ENCODE data around the gene FFAR3. TPM values are rescaled to one million over a fixed set of nuclear protein-coding genes. Genes with fewer than 3 reads are reported as not detected.

Gene FFAR3
- total and polyA plus RNA-seq, 9 of the 15 experiments (the other 6 are each of a cell fraction or from before 2014, with no cell fraction given), result not detected

GRCh38 chr19:35365303-35365702, 7.0 kb downstream of the FFAR3 start:
- H3K9me3 ChIP-seq (replicated peaks; ENCODE audit: control insufficient read depth, insufficient read depth, low read depth, low read length), result no peaks in the 10 kb centered on the region
- ATAC-seq (no peak), DNase-seq (ENCODE audit: extremely low read depth in 1 of 4, low spot score in 3 of 4) (no peak), FAIRE-seq (no peak)
- H3K4me3 ChIP-seq, result no peak overlapping the region
- H3K4me2 ChIP-seq (ENCODE audit: insufficient read depth, low read length), result no peak overlapping the region
- H3K9me1 ChIP-seq (ENCODE audit: control insufficient read depth, insufficient read depth, low read length), result no peaks in the 10 kb centered on the region
- no peaks in the 10 kb centered on the region for H3K79me2 ChIP-seq (ENCODE audit: control insufficient read depth, insufficient read depth, low read length)
- in situ Hi-C loops (cut with MboI), result no loop called here
- POLR2A ChIA-PET, result interaction anchor here (1.0 to 1.1 kb wide), 2 partner anchors 12 to 13 kb away, joined by 3 read pairs; no protein-coding TSS in a partner anchor
- no peaks in the 10 kb centered on the region for H3K4me1 ChIP-seq (replicated peaks in 1 of 2; ENCODE audit: control insufficient read depth in 2 of 2, insufficient read depth in 2 of 2, low read length in 2 of 2)
- H3K36me3 ChIP-seq (ENCODE audit: control insufficient read depth, insufficient read depth, low read length), result no peaks in the 10 kb centered on the region
- H4K20me1 ChIP-seq (replicated peaks; ENCODE audit: control insufficient read depth, insufficient read depth, low read length), result no peaks in the 10 kb centered on the region
- WGBS (ENCODE audit: insufficient coverage, low coverage, missing lambda C conversion rate), result 6% methylated on average over 4 of the region's 4 CpGs
- CTCF ChIA-PET (ENCODE audit: low intra/inter-chr PET ratio), result no interaction called here
- H2AFZ ChIP-seq (ENCODE audit: low read depth, low read length), result no peak overlapping the region
- H3K27ac ChIP-seq (ENCODE audit: extremely low read depth, low read depth, low read length), result no peak overlapping the region
- no TSS peak for BruUV-seq (replicated peaks)
- TF ChIP-seq RBM34 (IDR thresholded peaks at IDR 0.05; ENCODE audit: borderline replicate concordance, insufficient read depth, low read length) (no peak), CBFB (CRISPR knock-in tag; IDR thresholded peaks at IDR 0.05) (no peak)
- no peak overlapping the region for H3K9ac ChIP-seq (ENCODE audit: insufficient read depth in 1 of 2, low read depth in 2 of 2, low read length in 2 of 2)
- peaks cover 25 to 55% of the 10 kb centered on the region in 2 experiments for H3K27me3 ChIP-seq (ENCODE audit: control insufficient read depth in 2 of 2, insufficient read depth in 2 of 2, low read length in 2 of 2)
- intact Hi-C loops (cut with micrococcal nuclease), result no loop called here

GRCh38 chr19:35368378-35368777, 10.1 kb downstream of the FFAR3 start:
- H3K27me3 ChIP-seq (ENCODE audit: control insufficient read depth in 2 of 2, insufficient read depth in 2 of 2, low read length in 2 of 2), result peaks cover 18 to 27% of the 10 kb centered on the region in 2 experiments
- TF ChIP-seq ZNF280B (CRISPR knock-in tag; IDR thresholded peaks at IDR 0.05) (no peak), FOXA1 (IDR thresholded peaks at IDR 0.05; ENCODE audit: borderline replicate concordance) (no peak), GTF2A2 (tag; IDR thresholded peaks at IDR 0.05) (no peak), FIP1L1 (IDR thresholded peaks at IDR 0.05; ENCODE audit: low read depth, low read length, poor library complexity, severe bottlenecking) (no peak), ZNF134 (CRISPR knock-in tag; conservative IDR thresholded peaks at IDR 0.05) (no peak), ZNF140 (CRISPR knock-in tag; IDR thresholded peaks at IDR 0.05) (no peak), ZNF586 (CRISPR knock-in tag; conservative IDR thresholded peaks at IDR 0.05) (no peak)
- ChIA-PET CTCF (ENCODE audit: low intra/inter-chr PET ratio) (no interaction called here), POLR2A (no interaction called here)
- no peaks in the 10 kb centered on the region for H3K79me2 ChIP-seq (ENCODE audit: control insufficient read depth, insufficient read depth, low read length)
- no peak for FAIRE-seq
- no peak overlapping the region for H3K9ac ChIP-seq (ENCODE audit: insufficient read depth in 1 of 2, low read depth in 2 of 2, low read length in 2 of 2)
- H3K4me1 ChIP-seq (replicated peaks in 1 of 2; ENCODE audit: control insufficient read depth in 2 of 2, insufficient read depth in 2 of 2, low read length in 2 of 2), result no peaks in the 10 kb centered on the region
- DNase-seq (ENCODE audit: extremely low read depth in 1 of 4, low spot score in 3 of 4), result no peak
- H4K20me1 ChIP-seq (replicated peaks; ENCODE audit: control insufficient read depth, insufficient read depth, low read length), result no peaks in the 10 kb centered on the region
- no peak overlapping the region for H3K27ac ChIP-seq (ENCODE audit: extremely low read depth, low read depth, low read length)
- no peaks in the 10 kb centered on the region for H3K9me3 ChIP-seq (replicated peaks; ENCODE audit: control insufficient read depth, insufficient read depth, low read depth, low read length)
- no peaks in the 10 kb centered on the region for H3K36me3 ChIP-seq (ENCODE audit: control insufficient read depth, insufficient read depth, low read length)
- intact Hi-C loops (cut with micrococcal nuclease), result no loop called here
- no TSS peak for BruUV-seq (replicated peaks)
- no peak for ATAC-seq
- no peak overlapping the region for H3K4me3 ChIP-seq
- in situ Hi-C loops (cut with MboI), result no loop called here
- H2AFZ ChIP-seq (ENCODE audit: low read depth, low read length), result no peak overlapping the region
- H3K9me1 ChIP-seq (ENCODE audit: control insufficient read depth, insufficient read depth, low read length), result no peaks in the 10 kb centered on the region
- 0% methylated on average over 1 of the region's 1 CpG for WGBS (ENCODE audit: insufficient coverage, low coverage, missing lambda C conversion rate)
- H3K4me2 ChIP-seq (ENCODE audit: insufficient read depth, low read length), result no peak overlapping the region
